Nephron (organoid): ENCODE data around the gene FOXF1.

Source experiments
- H3K27ac Mint-ChIP-seq, 3 experiments: 2 replicates each; pipeline ENCODE4 v1.8.0; 2020; ENCODE audit warnings: mixed read lengths in 3 of 3, mild to moderate bottlenecking in 2 of 3, moderate library complexity in 1 of 3
- H3K27me3 Mint-ChIP-seq: 2 replicates; pipeline ENCODE4 v1.8.0; 2021; ENCODE audit warnings: low read depth, mild to moderate bottlenecking, moderate library complexity, mixed read lengths
- H3K36me3 Mint-ChIP-seq: 2 replicates; pipeline ENCODE4 v1.8.0; 2020; ENCODE audit warnings: low read depth, mixed read lengths
- H3K4me1 Mint-ChIP-seq: 2 replicates; pipeline ENCODE4 v1.8.0; 2020; ENCODE audit warnings: mixed read lengths
- H3K4me3 Mint-ChIP-seq, 3 experiments: 2 replicates each; pipeline ENCODE4 v1.8.0; 2020; ENCODE audit warnings: mild to moderate bottlenecking in 3 of 3, mixed read lengths in 3 of 3, moderate library complexity in 2 of 3
- H3K9me3 Mint-ChIP-seq: 2 replicates; pipeline ENCODE4 v1.8.0; 2020; ENCODE audit warnings: mixed read lengths
- TF ChIP-seq, protein P1 (sequence below), 3 experiments: fragments of 200-600 bp; sonication (generic); IDR thresholded peaks; one replicate each; pipeline ENCODE4 v1.5.0; 2021; ENCODE audit warnings: antibody characterized with exemption in 3 of 3; ENCODE audit not compliant: unreplicated experiment in 3 of 3

Gene FOXF1

DNA sequence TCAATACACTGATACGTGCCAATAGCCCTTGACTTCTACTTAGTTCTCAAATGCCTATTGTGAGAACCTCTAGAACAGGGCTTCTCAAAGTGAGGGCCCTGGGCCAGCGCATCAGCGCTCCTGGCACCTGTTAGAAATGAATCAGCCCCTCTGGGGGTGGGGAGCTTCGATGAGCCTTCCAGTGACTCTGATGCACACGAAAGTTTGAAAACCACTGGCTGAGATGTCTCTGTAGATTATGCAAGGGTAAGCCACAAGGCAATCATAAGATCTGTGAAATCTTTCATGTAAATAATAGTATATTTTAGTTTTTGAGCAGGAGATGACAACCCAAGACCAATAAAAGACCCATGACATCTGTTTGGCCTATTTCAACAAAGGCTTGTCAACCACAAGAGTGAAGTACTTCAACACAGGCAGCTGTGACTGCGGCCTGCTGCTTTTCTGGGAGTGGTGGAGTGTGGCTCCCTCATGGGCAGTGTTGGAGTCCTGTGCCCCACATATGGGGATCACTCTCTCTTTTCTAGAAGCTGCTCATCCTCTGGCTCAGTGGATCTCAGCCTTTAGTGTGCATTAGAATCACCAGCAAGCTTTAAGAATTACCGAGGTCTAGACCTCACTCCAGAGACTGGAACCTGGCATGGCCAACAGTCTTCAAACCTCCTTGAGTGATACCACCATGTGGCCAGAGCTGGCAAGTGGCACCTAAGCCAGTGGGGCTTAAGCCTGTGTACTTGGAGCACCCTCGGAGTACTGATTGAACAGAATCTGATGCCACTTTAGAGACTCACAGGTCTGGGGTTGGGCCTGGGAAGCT is 39.0 kb downstream of the FOXF1 start:
- Mint-ChIP-seq H3K36me3 (peaks cover 13% of the 10 kb centered on the region), H3K4me1 (peaks cover 7% of the 10 kb centered on the region), H3K9me3 (peaks cover 3% of the 10 kb centered on the region), H3K27me3 (peaks cover 59% of the 10 kb centered on the region), H3K4me3 (no peak overlapping the region), H3K27ac (no peak overlapping the region)
- TF ChIP-seq, protein P1, sequence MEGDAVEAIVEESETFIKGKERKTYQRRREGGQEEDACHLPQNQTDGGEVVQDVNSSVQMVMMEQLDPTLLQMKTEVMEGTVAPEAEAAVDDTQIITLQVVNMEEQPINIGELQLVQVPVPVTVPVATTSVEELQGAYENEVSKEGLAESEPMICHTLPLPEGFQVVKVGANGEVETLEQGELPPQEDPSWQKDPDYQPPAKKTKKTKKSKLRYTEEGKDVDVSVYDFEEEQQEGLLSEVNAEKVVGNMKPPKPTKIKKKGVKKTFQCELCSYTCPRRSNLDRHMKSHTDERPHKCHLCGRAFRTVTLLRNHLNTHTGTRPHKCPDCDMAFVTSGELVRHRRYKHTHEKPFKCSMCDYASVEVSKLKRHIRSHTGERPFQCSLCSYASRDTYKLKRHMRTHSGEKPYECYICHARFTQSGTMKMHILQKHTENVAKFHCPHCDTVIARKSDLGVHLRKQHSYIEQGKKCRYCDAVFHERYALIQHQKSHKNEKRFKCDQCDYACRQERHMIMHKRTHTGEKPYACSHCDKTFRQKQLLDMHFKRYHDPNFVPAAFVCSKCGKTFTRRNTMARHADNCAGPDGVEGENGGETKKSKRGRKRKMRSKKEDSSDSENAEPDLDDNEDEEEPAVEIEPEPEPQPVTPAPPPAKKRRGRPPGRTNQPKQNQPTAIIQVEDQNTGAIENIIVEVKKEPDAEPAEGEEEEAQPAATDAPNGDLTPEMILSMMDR (IDR thresholded peaks at IDR 0.05; ENCODE audit: unreplicated experiment in 3 of 3), result no peak

DNA sequence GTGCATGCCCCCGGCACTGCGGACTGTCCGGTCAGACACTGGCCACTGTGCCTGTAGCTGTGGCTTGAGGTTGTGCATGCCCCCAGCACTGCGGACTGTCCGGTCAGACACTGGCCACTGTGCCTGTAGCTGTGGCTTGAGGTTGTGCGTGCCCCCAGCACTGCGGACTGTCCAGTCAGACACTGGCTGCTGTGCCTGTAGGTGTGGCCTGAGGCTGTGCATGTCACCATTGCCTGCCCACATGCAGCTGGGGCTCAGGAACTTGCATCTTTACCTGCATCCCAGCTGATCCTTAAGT is 39.5 kb downstream of the FOXF1 start:
- Mint-ChIP-seq H3K36me3 (peaks cover 8% of the 10 kb centered on the region), H3K4me3 (no peak overlapping the region), H3K27ac (no peak overlapping the region), H3K4me1 (peaks cover 7% of the 10 kb centered on the region), H3K27me3 (peaks cover 56% of the 10 kb centered on the region), H3K9me3 (peaks cover 3% of the 10 kb centered on the region)
- TF ChIP-seq, protein P1 (IDR thresholded peaks at IDR 0.05; ENCODE audit: unreplicated experiment in 3 of 3), result no peak

DNA sequence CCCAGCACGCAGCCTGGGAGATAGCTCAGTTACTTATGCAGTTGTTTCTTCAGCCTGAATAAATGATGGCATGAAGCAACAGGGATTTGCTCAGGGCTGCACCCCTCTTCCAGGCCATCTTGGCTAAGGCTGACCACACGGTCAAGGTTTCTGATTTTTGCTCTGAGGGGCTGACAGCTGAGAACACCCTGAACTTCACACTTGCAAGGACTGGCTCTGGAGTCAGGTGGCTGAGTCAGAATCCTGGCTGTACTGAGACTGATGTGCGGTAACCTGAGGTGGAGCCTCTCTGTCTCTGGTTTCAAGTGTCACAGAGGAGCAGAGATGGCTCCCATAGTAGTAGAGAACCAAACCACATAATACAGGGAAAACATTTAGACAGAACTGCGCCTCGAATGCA is 40.0 kb downstream of the FOXF1 start:
- Mint-ChIP-seq H3K27me3 (peaks cover 51% of the 10 kb centered on the region), H3K9me3 (peaks cover 3% of the 10 kb centered on the region), H3K36me3 (peaks cover 5% of the 10 kb centered on the region), H3K27ac (no peak overlapping the region), H3K4me3 (no peak overlapping the region), H3K4me1 (peaks cover 7% of the 10 kb centered on the region)
- TF ChIP-seq, protein P1 (IDR thresholded peaks at IDR 0.05; ENCODE audit: unreplicated experiment in 3 of 3), result no peak

DNA sequence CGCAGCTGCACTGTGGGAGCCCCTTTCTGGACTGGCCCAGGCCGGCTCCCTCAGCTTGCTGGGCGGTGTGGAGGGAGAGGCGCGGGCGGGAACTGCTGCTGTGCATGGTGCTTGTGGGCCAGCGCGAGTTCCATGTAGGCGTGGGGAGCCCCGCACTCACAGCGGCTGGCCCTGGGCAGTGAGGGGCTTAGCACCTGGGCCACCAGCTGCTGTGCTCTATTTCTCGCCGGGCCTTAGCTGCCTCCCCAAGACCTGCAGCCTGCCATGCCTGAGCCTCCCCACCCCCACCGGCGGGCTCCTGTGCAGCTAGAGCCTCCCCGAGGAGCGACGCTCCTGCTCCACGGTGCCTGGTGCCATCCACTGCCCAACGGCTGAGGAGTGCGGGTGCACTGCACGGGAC is 43.0 kb downstream of the FOXF1 start:
- peaks cover under 1% of the 10 kb centered on the region for H3K36me3 Mint-ChIP-seq

DNA sequence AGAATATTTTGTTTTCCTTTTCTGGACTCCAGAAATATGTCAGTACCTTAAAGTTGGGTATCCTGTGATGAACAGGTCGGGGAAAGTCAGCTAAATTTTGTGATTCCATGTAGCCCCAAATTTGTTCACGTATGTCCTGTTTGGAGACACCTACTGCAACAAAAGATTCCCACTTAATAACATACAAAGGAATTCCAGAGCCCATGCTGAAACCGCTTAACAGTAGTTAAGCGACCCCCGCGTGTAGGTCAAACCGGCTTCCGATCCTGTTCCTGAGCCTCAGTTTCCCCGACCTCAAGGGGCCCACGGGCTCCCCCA is 44.2 kb downstream of the FOXF1 start:
- Mint-ChIP-seq H3K9me3 (peaks cover 3% of the 10 kb centered on the region), H3K4me3 (peak overlapping the region; percentile 83 to 87 (median 85)), H3K27me3 (peaks cover 49% of the 10 kb centered on the region), H3K4me1 (peaks cover 7% of the 10 kb centered on the region), H3K27ac (peak overlapping the region in 2 of 3 experiments; percentile 44 to 82), H3K36me3 (no peaks in the 10 kb centered on the region)
- TF ChIP-seq, protein P1 (IDR thresholded peaks at IDR 0.05; ENCODE audit: unreplicated experiment in 3 of 3), result no peak

More for the DNA sequence above, 43.0 kb downstream of the FOXF1 start:
- Mint-ChIP-seq H3K9me3 (peaks cover 3% of the 10 kb centered on the region), H3K4me3 (peak overlapping the region in 2 of 3 experiments; percentile 85 to 87), H3K27me3 (peaks cover 48% of the 10 kb centered on the region), H3K27ac (no peak overlapping the region), H3K4me1 (peaks cover 7% of the 10 kb centered on the region)
- TF ChIP-seq, protein P1 (IDR thresholded peaks at IDR 0.05; ENCODE audit: unreplicated experiment in 3 of 3), result no peak
